Measurements from ENCODE around the gene MED15.

Gene MED15

DNA sequence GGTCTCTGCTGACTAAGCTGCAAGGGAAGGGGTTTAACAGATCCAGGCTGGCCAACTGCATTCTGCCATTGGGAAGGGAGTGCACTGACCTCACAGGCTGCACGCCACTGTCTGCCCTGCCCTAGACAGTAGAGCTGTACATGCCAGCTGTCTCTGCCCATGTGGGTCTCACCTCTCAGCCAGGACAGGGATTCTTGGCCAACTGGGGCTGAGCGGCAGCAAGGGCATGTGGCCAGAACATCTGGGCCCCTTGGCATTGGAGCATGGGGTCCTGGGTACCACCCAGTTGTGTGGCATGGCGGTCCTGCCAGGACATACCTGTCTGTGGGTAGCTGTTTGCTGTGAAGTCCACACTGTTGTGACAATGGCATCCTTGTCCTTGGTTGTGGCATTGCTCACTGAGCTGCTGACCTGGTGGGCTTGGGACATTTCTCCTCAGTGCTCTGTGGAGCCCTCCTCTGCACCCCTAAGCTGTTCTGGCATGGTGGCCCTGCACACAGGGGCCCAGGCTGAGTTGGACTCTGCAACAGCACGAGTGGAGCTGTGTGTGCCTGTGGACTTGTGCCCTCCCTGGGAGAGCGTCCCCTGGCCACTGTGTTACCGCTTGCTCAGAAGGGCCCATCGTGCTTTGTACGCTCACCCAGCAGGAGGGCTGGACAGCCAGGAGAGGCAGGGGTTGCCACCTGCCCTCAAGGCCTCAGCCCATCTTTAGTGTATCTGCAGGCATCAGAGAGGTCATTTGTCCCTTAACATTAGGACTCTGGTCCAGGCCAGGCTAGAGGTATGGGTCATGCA is 46.7 kb downstream of the MED15 start:
- no peak for DNase-seq

DNA sequence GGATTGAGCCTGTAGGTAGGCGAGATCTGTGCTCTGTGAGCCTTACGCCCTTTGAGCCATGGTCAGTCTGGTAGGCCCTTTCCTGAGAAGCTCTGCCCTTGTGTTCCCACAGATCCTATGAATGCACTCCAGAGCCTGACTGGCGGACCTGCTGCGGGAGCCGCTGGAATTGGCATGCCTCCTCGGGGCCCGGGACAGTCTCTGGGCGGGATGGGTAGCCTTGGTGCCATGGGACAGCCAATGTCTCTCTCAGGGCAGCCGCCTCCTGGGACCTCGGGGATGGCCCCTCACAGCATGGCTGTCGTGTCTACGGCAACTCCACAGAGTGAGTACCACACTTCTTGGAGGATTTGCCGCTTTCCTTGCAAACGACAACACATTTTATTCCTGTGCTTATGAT is 47.4 kb downstream of the MED15 start:
- DNase-seq, result no peak

DNA sequence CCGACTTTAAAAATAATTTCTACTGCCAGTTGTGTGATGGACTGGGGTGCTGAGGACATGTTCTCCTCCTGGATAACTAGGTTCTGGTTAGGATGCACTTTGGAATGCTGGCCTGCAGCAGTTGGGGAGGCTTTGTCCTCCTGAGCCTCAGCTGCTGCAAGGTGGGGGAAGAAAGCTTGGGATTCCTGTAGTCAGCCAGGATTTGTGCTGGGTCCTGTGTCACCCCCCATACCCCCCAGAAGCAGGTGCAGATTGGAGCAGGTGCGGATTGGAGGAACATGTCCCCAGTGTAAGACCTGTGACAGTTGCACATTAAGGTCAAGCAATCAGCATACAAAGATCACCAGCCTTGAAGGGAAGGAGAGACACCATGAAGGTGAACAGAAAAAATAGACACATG is 51.1 kb downstream of the MED15 start:
- DNase-seq, result no peak

DNA sequence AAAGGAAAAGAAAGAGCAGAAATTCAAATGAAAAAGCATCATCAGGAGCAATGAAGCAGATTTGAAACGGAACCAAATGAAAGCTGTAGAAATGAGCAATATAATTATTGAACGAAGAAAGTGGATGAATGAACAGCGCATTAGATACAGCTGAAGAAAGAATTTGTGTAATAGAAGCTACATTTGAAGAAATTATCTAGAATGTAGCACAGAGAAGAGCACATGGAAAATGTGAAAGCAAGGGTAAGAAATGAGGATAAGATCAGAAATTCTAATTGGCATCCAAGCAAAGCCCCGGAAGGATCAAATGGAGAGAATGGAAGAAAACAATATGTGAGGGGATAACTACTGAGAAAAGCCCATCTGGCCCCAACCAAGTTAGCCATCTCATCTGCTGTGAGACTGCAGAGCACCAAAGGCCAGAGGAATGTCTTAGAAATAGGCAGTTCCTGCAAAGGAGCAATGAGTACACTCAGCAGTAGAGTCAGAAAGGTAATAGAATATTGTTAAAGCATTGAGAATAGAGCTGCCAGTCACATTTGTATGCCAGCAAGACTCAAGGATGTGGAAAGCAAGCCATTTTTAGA is 51.9 kb downstream of the MED15 start:
- DNase-seq, result no peak

DNA sequence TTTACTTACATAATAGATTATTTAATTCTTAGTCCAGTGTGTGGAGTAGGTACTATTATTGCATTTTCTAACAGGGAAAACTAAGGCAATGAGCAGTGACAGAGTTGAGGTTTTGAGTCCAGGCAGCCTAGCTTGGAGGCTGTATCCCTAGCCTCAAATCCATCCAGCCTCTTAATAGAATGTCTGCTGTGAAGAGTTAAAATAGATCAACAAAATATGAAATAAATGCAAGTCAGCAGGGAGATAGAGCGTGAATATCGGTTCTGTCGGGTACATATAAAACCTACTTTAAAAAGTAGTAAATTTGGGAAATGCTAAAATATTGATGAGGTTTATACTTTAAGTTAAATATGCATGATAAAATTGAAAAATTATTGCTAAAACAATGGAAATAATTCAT is 53.3 kb downstream of the MED15 start:
- no peak for DNase-seq

DNA sequence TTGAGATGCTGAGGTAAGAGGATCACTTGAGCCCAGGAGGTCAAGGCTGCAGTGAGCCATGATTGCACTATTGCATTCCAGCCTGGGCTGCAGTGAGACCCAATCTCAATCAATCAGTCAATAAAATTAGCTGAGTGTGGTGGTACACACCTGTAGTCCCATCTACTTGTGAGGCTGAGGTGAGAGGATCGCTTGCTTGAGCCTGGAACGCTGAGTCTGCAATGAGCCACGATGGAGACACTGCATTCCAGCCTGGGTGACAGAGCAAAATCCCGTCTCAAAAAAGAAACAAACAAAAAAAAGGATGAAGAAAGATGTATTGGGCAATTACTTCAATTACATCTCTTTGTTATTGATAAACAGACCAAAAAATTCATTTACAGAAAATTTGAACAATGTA is 54.5 kb downstream of the MED15 start:
- no peak for DNase-seq

DNA sequence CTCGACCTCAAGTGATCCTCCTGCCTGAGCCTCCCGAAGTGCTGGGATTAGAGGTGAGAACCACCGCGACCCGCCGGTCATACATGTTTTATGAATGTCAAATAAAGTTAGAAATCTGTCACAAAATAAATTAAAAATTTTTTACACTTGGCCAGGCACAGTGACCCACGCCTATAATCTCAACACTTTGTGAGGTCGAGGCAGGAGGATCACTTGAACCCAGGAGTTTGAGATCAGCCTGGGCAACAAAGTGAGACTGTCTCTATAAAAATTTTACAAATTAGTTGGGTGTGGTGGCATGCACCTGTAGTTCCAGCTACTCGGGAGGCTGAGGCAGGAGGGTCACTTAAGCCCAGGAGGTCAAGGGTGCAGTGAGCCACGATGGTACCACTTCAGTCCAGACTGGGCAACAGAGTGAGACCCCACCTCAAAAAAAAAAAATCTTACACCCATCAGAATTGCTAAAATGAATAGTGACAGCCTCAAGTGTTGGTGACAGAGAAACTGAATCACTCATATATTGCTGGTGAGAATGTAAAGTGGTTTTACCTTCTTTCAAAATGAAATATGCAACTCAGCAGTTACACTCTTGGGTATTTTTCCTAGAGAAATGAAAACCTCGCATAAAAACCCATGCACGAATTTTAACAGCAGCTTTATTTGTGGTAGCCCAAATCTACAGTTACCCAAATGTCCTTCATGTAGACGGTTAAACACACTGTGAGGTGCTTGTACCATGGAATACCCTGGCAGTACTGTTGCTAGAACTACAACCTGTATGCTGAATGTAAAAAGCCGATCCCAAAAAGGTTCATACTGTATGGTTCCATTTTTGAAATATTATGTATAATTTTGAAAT is 55.4 kb downstream of the MED15 start:
- no peak for DNase-seq

DNA sequence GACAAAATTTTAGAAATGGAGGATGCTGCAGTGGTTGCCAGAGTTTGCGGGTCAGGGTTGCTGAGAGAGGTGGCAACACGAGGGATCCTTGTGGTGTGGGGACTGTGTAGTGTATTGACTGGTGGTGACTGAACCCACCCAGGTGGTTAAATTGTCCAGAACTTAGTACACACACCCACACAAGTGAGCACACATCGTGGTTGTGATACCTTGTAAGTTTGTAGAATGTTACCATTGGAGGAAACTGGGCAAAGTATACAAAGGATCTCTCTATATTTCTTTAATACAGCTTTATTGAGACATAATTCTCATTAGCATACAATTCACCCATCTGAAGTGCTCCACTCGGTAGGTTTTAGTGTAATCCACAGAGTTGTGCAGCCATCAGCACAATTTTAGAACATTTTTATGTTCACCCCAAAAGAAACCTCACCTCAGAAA is 56.1 kb downstream of the MED15 start:
- DNase-seq, result no peak

DNA sequence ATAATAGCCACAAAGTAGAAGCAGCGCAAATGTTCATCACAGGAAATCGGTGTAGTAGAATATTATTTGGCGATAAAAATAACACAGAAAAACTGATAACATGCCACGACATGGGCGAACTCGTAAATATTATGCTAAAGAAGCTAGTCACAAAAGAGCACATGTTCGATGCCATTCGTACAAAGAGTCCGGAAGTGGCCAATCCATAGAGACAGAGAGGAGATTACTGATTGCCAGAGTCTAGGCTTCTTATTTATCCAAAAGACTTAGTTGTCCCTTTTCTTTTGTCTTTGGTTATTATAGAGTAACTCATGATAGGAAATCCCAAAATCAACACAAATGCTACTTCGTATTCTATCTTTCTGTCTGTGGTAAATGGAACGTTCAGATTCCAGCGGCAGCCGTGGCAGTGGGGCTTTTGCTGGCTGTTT is 56.5 kb downstream of the MED15 start:
- no peak for DNase-seq

DNA sequence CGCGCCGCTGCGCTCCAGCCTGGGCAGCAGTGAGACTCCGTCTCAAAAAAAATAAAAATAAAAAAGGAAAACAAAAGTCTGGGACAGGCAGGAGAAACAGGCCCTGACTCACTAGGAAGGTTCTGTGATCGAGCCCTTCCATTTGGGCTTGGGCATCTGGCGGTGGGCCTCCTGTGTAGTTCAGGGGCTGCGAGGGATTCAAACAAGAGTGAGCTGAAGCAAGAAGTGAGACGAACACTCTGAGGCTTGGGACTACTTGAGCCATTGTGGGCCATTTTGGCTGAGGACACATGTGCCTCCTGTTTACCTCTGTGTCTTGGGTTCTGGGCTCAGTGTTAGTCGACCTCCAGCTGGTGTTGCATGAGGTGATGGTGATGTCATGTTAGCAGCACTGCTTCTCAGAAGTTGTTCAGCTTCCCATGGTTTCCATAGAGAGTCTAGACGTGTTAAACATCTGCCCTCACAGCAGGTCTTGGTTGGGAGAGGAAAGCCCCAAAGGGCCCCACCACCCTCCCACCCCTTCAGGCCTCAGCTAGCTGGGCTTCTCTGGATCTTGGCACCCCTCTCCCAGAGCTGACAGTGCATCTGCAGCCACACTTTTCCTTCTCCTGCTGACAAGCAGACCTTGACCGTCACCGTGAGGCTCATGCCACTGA is 57.8 kb downstream of the MED15 start:
- no peak for DNase-seq

DNA sequence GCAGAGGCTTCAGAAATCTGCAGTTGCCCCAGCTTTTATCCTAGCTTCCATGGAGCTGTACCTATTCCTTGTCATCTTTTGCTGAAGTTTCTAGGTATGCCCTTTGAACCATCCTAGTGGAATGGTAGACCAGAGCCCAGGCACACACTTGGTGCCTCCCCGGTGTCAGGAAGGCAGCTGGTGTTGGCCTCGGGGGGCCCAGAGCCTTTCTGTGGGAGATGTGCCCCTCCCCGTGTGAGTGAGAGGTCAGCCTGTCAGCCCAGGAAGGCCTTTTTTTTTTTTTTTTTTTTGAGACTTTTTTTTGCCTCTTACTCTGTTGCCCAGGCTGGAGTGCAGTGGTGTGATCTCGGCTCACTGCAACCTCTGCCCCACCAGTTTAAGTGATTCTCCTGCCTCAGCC is 58.4 kb downstream of the MED15 start:
- DNase-seq, result no peak

DNA sequence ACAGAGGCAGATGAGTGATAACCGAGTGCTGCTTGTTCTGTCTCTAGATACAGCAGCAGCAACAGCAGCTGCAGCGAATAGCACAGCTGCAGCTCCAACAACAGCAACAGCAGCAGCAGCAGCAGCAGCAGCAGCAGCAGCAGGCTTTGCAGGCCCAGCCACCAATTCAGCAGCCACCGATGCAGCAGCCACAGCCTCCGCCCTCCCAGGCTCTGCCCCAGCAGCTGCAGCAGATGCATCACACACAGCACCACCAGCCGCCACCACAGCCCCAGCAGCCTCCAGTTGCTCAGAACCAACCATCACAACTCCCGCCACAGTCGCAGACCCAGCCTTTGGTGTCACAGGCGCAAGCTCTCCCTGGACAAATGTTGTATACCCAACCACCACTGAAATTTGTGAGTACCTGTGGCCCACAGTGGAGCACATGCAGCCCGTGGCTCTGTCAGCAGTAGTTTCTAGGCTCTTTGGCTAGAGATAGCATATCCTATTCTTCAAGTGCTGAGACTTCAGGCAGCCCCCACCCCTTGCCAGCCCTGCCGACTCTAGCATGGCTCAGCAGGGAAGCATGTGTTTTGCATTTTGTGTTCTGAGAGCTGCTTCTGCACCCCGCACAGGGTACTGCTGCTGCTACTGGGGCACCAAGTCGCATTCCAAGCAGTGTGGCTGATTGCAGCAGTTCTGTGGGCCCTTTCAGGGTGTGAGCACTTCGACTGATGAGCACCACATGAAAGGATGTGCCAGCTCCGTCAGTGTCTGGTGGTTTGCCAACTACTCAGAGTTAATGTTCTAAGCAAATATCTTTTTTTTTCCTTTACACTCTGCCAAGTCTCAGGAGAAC is 59.2 kb downstream of the MED15 start:
- DNase-seq, result peak; percentile 60

DNA sequence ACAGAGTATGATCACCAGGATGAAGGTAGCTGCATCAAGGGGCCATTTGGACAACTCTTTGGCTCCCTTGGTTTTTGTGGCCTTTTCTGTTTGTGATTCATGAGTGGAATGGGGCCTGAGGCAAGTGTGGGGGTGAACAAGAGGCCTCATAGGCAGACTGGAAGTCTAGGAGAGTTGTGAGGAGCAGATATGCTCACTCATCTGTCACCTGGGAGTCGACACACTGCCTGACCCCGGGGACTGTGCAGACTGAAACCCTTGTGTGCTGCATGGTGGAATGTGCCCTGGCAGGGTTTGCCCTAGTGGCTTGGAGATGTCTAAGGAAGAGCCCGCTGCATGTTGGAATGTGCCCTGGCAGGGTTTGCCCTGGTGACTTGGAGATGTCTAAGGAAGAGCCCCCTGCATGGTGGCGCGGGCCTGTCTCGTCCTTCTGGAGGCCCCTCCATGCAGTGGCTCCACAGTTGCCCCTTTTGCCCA is 60.0 kb downstream of the MED15 start:
- no peak for DNase-seq

DNA sequence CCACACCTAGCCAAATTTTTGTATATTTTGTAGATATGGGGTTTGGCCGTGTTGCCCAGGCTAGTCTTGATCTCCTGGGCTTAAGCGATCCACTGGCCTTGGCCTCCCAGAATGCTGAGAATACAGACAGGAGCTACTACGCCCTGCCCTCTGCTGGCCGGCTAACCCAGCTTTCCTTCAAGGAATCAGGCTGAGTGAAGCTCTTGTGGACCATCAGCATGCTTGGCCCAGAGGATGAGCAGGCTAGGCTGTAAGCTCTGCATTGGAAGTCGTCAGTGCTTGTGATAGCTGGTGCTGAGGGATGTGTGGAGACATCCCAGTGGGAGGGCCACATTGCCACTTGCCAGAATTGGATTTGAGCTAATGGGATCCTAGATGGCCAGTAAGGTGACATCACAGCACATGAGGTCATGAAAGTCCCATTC is 60.6 kb downstream of the MED15 start:
- DNase-seq, result no peak

DNA sequence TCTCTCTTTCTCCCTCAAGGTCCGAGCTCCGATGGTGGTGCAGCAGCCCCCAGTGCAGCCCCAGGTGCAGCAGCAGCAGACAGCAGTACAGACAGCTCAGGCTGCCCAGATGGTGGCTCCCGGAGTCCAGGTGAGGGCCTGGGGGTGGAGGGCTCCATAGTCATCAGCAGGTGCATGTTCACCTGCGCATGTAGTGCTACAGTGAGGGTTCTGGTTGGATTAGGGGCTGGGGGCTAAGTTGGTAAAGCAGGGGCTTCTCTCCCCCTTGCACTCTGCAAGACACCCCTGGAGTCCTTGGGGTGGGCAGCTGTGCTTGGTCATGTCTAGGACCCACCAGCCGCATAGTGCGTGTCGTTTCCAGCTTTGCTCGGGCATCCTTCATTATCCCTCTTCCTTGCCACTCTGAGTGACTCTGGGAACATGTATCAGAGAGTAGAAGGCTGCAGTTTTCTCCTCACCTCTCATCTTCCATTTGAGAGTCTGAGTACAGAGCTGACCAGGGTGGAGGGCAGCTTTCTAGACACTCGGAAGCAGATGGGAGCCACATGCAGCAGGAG is 61.2 kb downstream of the MED15 start:
- DNase-seq, result no peak

DNA sequence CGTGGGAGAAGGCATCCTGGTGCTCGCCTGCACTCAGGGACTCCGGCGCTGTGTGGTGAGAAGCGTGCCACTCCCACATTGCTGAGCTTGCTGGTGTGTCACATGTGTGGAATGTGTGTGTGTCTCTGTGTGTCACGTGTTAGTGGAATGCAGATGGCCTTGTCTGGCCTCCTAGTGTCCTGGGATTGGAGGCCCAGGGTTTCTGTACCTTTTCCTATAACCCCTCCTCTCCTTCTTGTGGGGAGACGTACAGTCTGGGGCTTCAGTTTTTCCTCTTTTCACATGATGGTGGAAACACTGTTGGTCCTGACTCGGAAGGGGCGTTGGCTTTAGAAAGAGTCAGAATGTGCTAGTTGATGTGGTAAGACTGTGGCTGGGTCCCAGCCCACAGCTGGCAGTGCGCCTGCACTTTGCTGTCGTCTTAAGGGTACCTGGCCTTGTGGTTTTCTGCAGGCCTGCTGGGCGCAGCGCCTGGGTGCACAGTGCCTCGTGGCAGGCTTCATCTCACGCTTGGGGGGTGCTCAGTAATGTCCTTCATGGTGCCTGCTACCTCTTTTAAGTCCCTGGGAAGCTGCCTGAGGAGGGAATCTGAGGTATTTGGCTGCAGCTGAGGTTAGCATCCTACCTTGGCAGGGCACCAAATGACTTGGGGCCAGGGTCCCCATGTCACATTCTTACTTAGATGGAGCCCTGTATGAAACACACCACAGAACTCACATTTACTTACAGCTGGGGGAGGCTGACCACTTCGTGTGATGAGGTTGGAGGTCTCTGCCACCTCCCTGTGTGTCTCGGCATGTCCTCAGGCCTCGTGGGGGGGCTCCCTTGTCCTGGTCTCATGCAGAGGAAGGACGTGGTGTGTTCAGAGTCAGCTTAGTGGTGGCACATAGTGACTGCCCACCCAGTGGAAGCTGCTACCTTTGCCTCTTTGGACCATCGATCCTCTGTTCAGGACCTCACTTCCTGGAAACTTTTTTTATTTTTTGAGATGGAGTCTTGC is 61.9 kb downstream of the MED15 start:
- peak; percentile 70 for DNase-seq

DNA sequence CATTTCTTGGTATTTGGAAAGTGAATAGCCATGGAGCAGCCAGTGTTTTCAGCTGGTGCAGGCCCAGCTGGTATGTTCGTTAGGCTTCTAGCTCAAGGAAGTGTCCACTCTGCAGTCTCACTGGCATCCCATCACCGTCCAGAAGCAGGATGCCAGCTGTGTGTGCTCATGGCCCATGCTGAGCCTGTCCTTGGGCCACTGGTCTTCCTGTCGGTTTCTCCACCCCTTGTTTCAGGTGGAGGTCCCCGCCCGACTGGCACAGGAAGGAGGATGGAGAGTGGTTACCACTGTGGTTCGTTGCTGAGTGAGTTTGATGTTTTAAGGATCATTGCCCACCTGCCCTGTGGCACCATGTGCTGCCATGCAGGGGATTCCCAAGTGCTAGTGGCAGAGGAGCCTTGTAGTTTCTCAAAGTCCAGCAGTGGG is 63.7 kb downstream of the MED15 start:
- no peak for DNase-seq

DNA sequence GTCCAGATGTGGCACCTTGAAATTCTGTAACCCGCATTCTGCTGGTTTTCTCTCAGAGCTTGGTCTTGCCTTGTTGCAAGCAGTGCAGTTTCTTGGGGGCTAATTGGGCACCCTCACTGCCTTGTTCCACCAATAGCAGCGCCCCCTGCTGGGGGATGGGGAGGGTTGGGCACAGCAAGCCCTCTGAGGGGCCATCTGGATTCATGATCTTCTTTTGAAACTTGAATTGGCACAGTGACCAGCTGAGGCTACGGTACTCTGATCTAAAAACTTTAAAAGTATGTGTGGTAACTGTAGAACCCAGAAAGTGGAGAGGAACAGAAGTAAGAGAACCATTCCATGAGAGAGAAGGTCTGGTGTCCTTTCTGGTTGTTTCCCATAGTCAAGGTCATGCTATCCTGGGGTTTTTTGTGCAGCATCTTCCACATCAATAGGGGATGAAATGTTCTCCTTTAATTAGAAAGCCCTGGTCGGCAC is 64.2 kb downstream of the MED15 start:
- DNase-seq, result peak; percentile 56

DNA sequence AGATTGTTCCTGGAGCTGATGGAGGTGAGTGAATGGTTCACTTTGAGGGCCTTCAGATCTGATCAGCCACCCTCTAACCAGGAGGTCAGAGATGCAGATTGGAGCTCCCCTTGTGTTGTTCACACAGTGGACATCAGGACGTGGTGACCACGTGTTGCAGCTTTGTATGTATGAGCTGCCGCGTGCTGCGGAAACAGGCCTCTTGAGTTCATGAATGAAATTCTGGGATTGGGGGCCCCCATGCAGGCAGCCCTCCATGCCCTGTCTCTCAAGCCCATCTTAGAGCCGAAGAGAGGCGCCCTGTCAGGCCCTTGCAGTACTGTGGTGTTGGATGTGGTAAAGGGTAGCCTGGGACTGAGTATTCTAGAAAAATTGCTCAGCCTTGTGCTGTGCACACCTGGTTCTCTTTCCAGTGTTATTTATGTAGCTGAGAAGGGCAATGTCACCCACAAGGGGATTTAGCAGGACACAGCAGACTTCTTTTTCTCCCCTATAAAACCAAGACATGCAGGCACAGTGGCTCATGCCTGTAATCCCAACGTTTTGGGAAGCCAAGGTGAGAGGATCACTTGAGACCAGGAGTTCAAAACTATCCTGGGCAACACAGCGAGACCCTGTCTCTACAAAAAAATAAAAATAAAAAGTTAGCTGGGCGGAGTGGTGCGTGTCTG is 64.9 kb downstream of the MED15 start:
- DNase-seq, result no peak
